Caco-2 (cell line): Measurements from ENCODE around the gene OSCP1. TPM values are rescaled to one million over a fixed set of nuclear protein-coding genes. Genes with fewer than 3 reads are reported as not detected.

Source experiments
- BruUV-seq: library from RNA; stranded (reverse); fragments of 400-500 nt; replicated peaks from 2 replicates; lab custom pipeline; 2021; lab: Mats Ljungman, UMichigan
- CTCF ChIA-PET: fragments of 300-600 bp; sonication (Branson Sonifier 250); formaldehyde crosslinking; loops from one replicate; lab custom pipeline; 2022; ENCODE audit warnings: antibody characterized with exemption; lab: Charles Lee
- POLR2A ChIA-PET: fragments of 300-600 bp; sonication (Branson Sonifier 250); formaldehyde crosslinking; loops from one replicate; lab custom pipeline; 2022; ENCODE audit warnings: antibody characterized with exemption; lab: Charles Lee
- DNase-seq, 2 experiments: peaks; one replicate each; pipeline versions ENCODE4 v3.0.0 to v3.0.0-alpha.2; 2020 to 2022
- H3K27me3 ChIP-seq: replicated peaks from 2 replicates; pipeline ENCODE4 v1.6.0; 2011; ENCODE audit warnings: low read length; ENCODE audit not compliant: control insufficient read depth, insufficient read depth
- H3K36me3 ChIP-seq: 2 replicates; pipeline ENCODE4 v1.5.1; 2011; ENCODE audit warnings: low read length; ENCODE audit not compliant: control insufficient read depth, insufficient read depth
- H3K4me1 ChIP-seq: fragments of 250-450 bp; sonication (Bioruptor Pico); 2 replicates; pipeline ENCODE4 v1.5.1; 2020; ENCODE audit warnings: mild to moderate bottlenecking
- H3K4me3 ChIP-seq: 2 replicates; pipeline ENCODE4 v1.5.1; 2011; ENCODE audit warnings: low read depth, mild to moderate bottlenecking, control low read depth, low read length
- H3K9me3 ChIP-seq: fragments of 250-450 bp; sonication (Bioruptor Pico); 2 replicates; pipeline ENCODE4 v1.5.1; 2020; ENCODE audit warnings: mild to moderate bottlenecking, moderate library complexity
- H3K27ac Mint-ChIP-seq: one replicate; pipeline ENCODE4 v1.8.0; 2022; ENCODE audit warnings: mixed read lengths; ENCODE audit not compliant: unreplicated experiment
- H3K27me3 Mint-ChIP-seq: one replicate; pipeline ENCODE4 v1.8.0; 2022; ENCODE audit warnings: mixed read lengths; ENCODE audit not compliant: insufficient read depth, unreplicated experiment
- H3K36me3 Mint-ChIP-seq: one replicate; pipeline ENCODE4 v1.8.0; 2022; ENCODE audit warnings: mild to moderate bottlenecking, mixed read lengths; ENCODE audit not compliant: insufficient read depth, unreplicated experiment
- H3K4me1 Mint-ChIP-seq: one replicate; pipeline ENCODE4 v1.8.0; 2022; ENCODE audit warnings: low read depth, mixed read lengths; ENCODE audit not compliant: unreplicated experiment
- H3K4me3 Mint-ChIP-seq: one replicate; pipeline ENCODE4 v1.8.0; 2022; ENCODE audit warnings: mild to moderate bottlenecking, moderate library complexity, mixed read lengths; ENCODE audit not compliant: unreplicated experiment
- H3K9me3 Mint-ChIP-seq: one replicate; pipeline ENCODE4 v1.8.0; 2022; ENCODE audit warnings: mixed read lengths; ENCODE audit not compliant: unreplicated experiment
- intact Hi-C: fragments of 100-400 bp; cut with micrococcal nuclease; formaldehyde crosslinking; loops from one replicate; pipeline ENCODE4 v1.10.0; 2022; ENCODE audit not compliant: unreplicated experiment
- total RNA-seq: library from RNA; stranded (reverse); gene quantifications from 2 replicates; pipeline ENCODE4 v1.2.3, GENCODE V29; 2022
- TF ChIP-seq, protein P1 (sequence below), 2 experiments: fragments of 200-600 bp in 1 of 2; IDR thresholded peaks; 1 replicate in 1 of 2; 2 replicates in 1 of 2; pipeline versions ENCODE4 v1.5.1 to v1.8.0; 2011 to 2022; ENCODE audit warnings: antibody characterized with exemption in 1 of 2, control low read depth in 1 of 2, inconsistent platforms in 1 of 2, low read depth in 1 of 2, low read length in 1 of 2, mild to moderate bottlenecking in 1 of 2, moderate library complexity in 1 of 2; ENCODE audit not compliant: insufficient read depth in 1 of 2, severe bottlenecking in 1 of 2, unreplicated experiment in 1 of 2

Gene OSCP1
- total RNA-seq, 1 experiment from 2014 or later: 0.91 TPM

DNA sequence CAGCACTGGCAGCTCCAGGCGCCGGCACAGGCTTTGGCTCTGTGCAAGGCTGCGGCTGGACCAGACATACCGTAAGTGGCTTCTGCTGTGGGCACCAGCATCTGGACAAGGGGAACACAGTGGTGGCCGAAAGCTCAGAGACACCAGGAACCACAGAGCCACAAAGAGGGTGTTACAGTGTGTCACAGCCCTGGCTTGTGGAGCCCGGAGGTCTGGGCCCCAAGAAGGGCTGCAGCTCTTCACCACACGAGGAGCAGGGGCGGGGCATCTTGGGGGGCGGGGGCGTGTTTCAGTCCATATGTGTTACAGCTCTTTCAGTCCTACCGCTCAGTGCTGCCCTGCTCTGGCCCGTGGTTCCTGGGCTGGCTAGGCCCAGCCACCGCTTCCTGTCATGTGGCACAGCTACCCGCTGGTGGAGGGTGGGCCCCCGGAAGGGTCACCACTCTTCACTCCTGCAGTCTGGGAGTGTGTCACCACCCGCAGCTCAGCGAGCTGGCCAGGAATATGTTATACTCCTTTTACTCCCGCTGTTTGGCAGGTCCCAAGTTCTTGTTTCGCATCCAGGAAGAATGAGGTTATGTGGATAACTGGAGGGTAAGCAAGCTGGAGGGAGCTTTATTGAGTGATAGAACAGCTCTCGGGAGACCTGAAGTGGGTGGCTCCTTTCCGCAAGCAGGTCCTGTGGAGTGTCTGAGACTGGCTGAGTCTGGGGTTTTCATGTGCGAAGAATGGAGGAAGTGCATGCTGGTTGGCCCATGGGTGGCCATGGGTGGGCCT is 49.2 kb downstream of the OSCP1 start:
- no TSS peak for BruUV-seq
- intact Hi-C loops: no loop called here
- H3K9me3 ChIP-seq: no peaks in the 10 kb centered on the region
- POLR2A ChIA-PET: interaction anchor here (0.6 kb wide), 1 partner anchor 14 kb away, joined by 3 read pairs; no protein-coding TSS in a partner anchor
- no peaks in the 10 kb centered on the region for H3K27me3 ChIP-seq
- Mint-ChIP-seq H3K9me3 (no peaks in the 10 kb centered on the region), H3K36me3 (peaks cover 9% of the 10 kb centered on the region), H3K4me3 (no peak overlapping the region), H3K27me3 (peaks cover 2% of the 10 kb centered on the region), H3K4me1 (peaks cover 7% of the 10 kb centered on the region), H3K27ac (no peak overlapping the region)
- H3K4me1 ChIP-seq: no peaks in the 10 kb centered on the region
- H3K4me3 ChIP-seq: no peak overlapping the region
- TF ChIP-seq, protein P1, sequence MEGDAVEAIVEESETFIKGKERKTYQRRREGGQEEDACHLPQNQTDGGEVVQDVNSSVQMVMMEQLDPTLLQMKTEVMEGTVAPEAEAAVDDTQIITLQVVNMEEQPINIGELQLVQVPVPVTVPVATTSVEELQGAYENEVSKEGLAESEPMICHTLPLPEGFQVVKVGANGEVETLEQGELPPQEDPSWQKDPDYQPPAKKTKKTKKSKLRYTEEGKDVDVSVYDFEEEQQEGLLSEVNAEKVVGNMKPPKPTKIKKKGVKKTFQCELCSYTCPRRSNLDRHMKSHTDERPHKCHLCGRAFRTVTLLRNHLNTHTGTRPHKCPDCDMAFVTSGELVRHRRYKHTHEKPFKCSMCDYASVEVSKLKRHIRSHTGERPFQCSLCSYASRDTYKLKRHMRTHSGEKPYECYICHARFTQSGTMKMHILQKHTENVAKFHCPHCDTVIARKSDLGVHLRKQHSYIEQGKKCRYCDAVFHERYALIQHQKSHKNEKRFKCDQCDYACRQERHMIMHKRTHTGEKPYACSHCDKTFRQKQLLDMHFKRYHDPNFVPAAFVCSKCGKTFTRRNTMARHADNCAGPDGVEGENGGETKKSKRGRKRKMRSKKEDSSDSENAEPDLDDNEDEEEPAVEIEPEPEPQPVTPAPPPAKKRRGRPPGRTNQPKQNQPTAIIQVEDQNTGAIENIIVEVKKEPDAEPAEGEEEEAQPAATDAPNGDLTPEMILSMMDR (IDR thresholded peaks at IDR 0.05; ENCODE audit: insufficient read depth in 1 of 2, low read depth in 1 of 2, low read length in 1 of 2, severe bottlenecking in 1 of 2, unreplicated experiment in 1 of 2): no peak
- no peaks in the 10 kb centered on the region for H3K36me3 ChIP-seq
- DNase-seq: no peak
- CTCF ChIA-PET: interaction anchor here (0.6 kb wide), 2 partner anchors 159 to 307 kb away, joined by 5 to 6 read pairs; no protein-coding TSS in a partner anchor

DNA sequence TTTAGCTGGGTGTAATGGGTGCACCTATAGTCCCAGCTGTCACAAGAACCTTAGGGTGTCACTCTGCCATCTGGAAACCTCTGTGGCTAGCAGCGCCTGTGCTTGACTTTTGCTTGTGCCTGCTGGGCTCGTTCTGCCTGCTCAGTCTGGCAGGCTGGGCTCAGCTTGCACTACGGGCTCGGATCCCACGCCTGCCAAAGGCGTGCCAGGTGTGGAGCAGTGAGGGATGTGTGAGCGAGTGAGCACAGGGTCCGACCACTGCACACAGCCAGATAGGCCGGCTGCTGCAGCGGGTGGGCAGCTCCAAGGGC is 49.8 kb downstream of the OSCP1 start:
- BruUV-seq: no TSS peak
- H3K27me3 Mint-ChIP-seq: peaks cover 2% of the 10 kb centered on the region
- H3K4me3 Mint-ChIP-seq: no peak overlapping the region
- no peak for DNase-seq
- no peaks in the 10 kb centered on the region for H3K9me3 Mint-ChIP-seq
- TF ChIP-seq, protein P1 (IDR thresholded peaks at IDR 0.05; ENCODE audit: insufficient read depth in 1 of 2, low read depth in 1 of 2, low read length in 1 of 2, severe bottlenecking in 1 of 2, unreplicated experiment in 1 of 2): no peak
- ChIA-PET POLR2A (interaction anchor here (0.6 kb wide), 1 partner anchor 14 kb away, joined by 3 read pairs; no protein-coding TSS in a partner anchor), CTCF (interaction anchor here (0.6 kb wide), 1 partner anchor 307 kb away, joined by 5 read pairs; no protein-coding TSS in a partner anchor)
- H3K4me1 Mint-ChIP-seq: peaks cover 7% of the 10 kb centered on the region
- peaks cover 9% of the 10 kb centered on the region for H3K36me3 Mint-ChIP-seq
- no peaks in the 10 kb centered on the region for H3K9me3 ChIP-seq
- intact Hi-C loops: no loop called here
- no peak overlapping the region for H3K4me3 ChIP-seq
- no peak overlapping the region for H3K27ac Mint-ChIP-seq
- H3K4me1 ChIP-seq: no peaks in the 10 kb centered on the region
- H3K27me3 ChIP-seq: no peaks in the 10 kb centered on the region
- H3K36me3 ChIP-seq: no peaks in the 10 kb centered on the region

DNA sequence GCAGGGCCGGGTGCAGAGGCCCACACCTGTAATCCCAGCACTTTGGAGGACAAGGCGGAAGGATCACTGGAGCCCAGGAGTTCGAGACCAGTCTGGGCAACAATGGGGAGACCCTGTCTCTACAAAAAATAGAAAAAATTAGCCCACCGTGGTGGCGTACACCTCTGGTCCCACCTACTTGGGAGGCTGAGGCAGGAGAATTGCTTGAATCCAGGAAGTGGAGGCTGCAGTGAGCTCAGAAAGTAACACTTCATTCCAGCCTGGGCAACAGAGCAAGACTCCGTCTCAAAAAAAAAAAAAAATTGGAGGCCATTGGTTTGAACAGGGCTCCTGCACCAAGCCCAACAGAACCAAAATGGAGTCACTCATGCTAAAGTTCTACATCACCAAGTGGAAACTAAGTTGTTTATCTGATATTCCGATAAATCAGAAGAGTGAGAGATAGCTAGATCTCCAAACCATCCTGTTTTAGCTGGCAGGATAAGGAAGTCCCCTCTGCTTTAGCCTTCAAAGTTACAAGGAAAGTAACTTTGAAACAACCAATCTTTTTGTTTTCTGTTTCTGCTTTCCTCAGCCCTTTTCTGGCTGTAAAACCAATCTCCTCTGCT is 51.8 kb downstream of the OSCP1 start:
- no peaks in the 10 kb centered on the region for H3K27me3 Mint-ChIP-seq
- no peaks in the 10 kb centered on the region for H3K9me3 Mint-ChIP-seq
- no peaks in the 10 kb centered on the region for H3K9me3 ChIP-seq
- H3K36me3 Mint-ChIP-seq: peaks cover 9% of the 10 kb centered on the region
- BruUV-seq: no TSS peak
- POLR2A ChIA-PET: no interaction called here
- CTCF ChIA-PET: no interaction called here
- no peaks in the 10 kb centered on the region for H3K27me3 ChIP-seq
- no peak overlapping the region for H3K4me3 ChIP-seq
- H3K4me1 ChIP-seq: no peaks in the 10 kb centered on the region
- H3K36me3 ChIP-seq: no peaks in the 10 kb centered on the region
- H3K4me1 Mint-ChIP-seq: peaks cover 7% of the 10 kb centered on the region
- DNase-seq: no peak
- peak overlapping the region; percentile 95 for H3K27ac Mint-ChIP-seq
- TF ChIP-seq, protein P1 (IDR thresholded peaks at IDR 0.05; ENCODE audit: insufficient read depth in 1 of 2, low read depth in 1 of 2, low read length in 1 of 2, severe bottlenecking in 1 of 2, unreplicated experiment in 1 of 2): no peak
- peak overlapping the region; percentile 89 for H3K4me3 Mint-ChIP-seq
- intact Hi-C loops: no loop called here
